Trophoblast cell (in vitro differentiated cells and primary cell): Measurements from ENCODE around the gene TOM1L2.

Source experiments
- DNase-seq, 2 donors: peaks; one replicate each; pipeline ENCODE4 v3.0.0-alpha.2; 2016
- H2AFZ ChIP-seq: 2 replicates; pipeline ENCODE4 v1.6.1; 2013; ENCODE audit warnings: low read length, moderate library complexity, mild to moderate bottlenecking; ENCODE audit not compliant: insufficient read depth, poor library complexity
- H2AK5ac ChIP-seq: 2 replicates; pipeline ENCODE4 v1.6.1; 2013; ENCODE audit warnings: mild to moderate bottlenecking, low read length
- H2BK120ac ChIP-seq: 2 replicates; pipeline ENCODE4 v1.6.1; 2013; ENCODE audit warnings: low read length, mild to moderate bottlenecking, moderate library complexity; ENCODE audit not compliant: insufficient read depth, poor library complexity
- H2BK12ac ChIP-seq: 2 replicates; pipeline ENCODE4 v1.6.1; 2013; ENCODE audit warnings: mild to moderate bottlenecking, low read length, moderate library complexity
- H2BK5ac ChIP-seq: 2 replicates; pipeline ENCODE4 v1.6.1; 2013; ENCODE audit warnings: low read length, low read depth, moderate library complexity, mild to moderate bottlenecking; ENCODE audit not compliant: poor library complexity
- H3K14ac ChIP-seq: 2 replicates; pipeline ENCODE4 v1.6.1; 2013; ENCODE audit warnings: mild to moderate bottlenecking, low read length
- H3K18ac ChIP-seq: 2 replicates; pipeline ENCODE4 v1.6.1; 2013; ENCODE audit warnings: mild to moderate bottlenecking, low read length
- H3K23ac ChIP-seq: 2 replicates; pipeline ENCODE4 v1.6.1; 2013; ENCODE audit warnings: low read length
- H3K27ac ChIP-seq: 2 replicates; pipeline ENCODE4 v1.5.1; 2013; ENCODE audit warnings: low read depth, mild to moderate bottlenecking, inconsistent platforms, low read length, moderate library complexity
- H3K27me3 ChIP-seq: 2 replicates; pipeline ENCODE4 v1.6.1; 2013; ENCODE audit warnings: inconsistent platforms, mild to moderate bottlenecking, low read length, moderate library complexity; ENCODE audit not compliant: insufficient read depth
- H3K36me3 ChIP-seq, 2 experiments: 1 replicate in 1 of 2; 2 replicates in 1 of 2; pipeline ENCODE4 v1.6.1; 2013; ENCODE audit warnings: low read length in 2 of 2, mild to moderate bottlenecking in 2 of 2, moderate library complexity in 1 of 2; ENCODE audit not compliant: insufficient read depth in 2 of 2, control insufficient read depth in 1 of 2
- H3K4ac ChIP-seq: 2 replicates; pipeline ENCODE4 v1.6.1; 2013; ENCODE audit warnings: low read depth, mild to moderate bottlenecking, low read length, moderate library complexity
- H3K4me1 ChIP-seq, 2 experiments: 1 replicate in 1 of 2; 2 replicates in 1 of 2; pipeline ENCODE4 v1.6.1; 2013; ENCODE audit warnings: low read length in 2 of 2, mild to moderate bottlenecking in 2 of 2, moderate library complexity in 1 of 2; ENCODE audit not compliant: insufficient read depth in 2 of 2, control insufficient read depth in 1 of 2
- H3K4me2 ChIP-seq: 2 replicates; pipeline ENCODE4 v1.6.1; 2013; ENCODE audit warnings: inconsistent platforms, mild to moderate bottlenecking, low read length, moderate library complexity
- H3K4me3 ChIP-seq: 2 replicates; pipeline ENCODE4 v1.5.1; 2013; ENCODE audit warnings: mild to moderate bottlenecking, low read depth, low read length, inconsistent platforms
- H3K79me1 ChIP-seq: one replicate; pipeline ENCODE4 v1.6.1; 2013; ENCODE audit warnings: low read length
- H3K79me2 ChIP-seq: 2 replicates; pipeline ENCODE4 v1.6.1; 2013; ENCODE audit warnings: low read length, mild to moderate bottlenecking; ENCODE audit not compliant: control insufficient read depth, insufficient read depth, poor library complexity
- H3K9ac ChIP-seq: 2 replicates; pipeline ENCODE4 v1.6.1; 2013; ENCODE audit warnings: mild to moderate bottlenecking, low read length
- H3K9me3 ChIP-seq: 2 replicates; pipeline ENCODE4 v1.6.1; 2013; ENCODE audit warnings: low read depth, mild to moderate bottlenecking, control low read depth, inconsistent platforms, low read length; ENCODE audit not compliant: insufficient read depth
- H4K12ac ChIP-seq: 2 replicates; pipeline ENCODE4 v1.6.1; 2013; ENCODE audit warnings: low read depth, mild to moderate bottlenecking, low read length, moderate library complexity
- H4K8ac ChIP-seq: 2 replicates; pipeline ENCODE4 v1.6.1; 2013; ENCODE audit warnings: low read depth, mild to moderate bottlenecking, low read length, moderate library complexity
- H4K91ac ChIP-seq: one replicate; pipeline ENCODE4 v1.6.1; 2013; ENCODE audit warnings: low read depth, mild to moderate bottlenecking, low read length, moderate library complexity
- WGBS: extraction: QIAGEN DNeasy Blood & Tissue Kit; methylation state at CpG from one replicate; pipeline ENCODE4 v1.1.7; 2013; ENCODE audit warnings: missing lambda C conversion rate; ENCODE audit not compliant: insufficient read length, insufficient coverage; ENCODE audit errors: extremely low coverage; 5-methylcytosine and 5-hydroxymethylcytosine counted together

TOM1L2 gene

GRCh38 chr17:18006495-18007239 is 34.5 kb upstream of the TOM1L2 start:
- H2AK5ac ChIP-seq: no peak overlapping the region
- H3K79me1 ChIP-seq: no peaks in the 10 kb centered on the region
- H3K9me3 ChIP-seq: peaks cover 8% of the 10 kb centered on the region
- no peak overlapping the region for H3K4ac ChIP-seq
- no CpG with 5 or more reads among the region's 31 CpGs for WGBS
- H4K12ac ChIP-seq: no peak overlapping the region
- DNase-seq: peak; percentile 62 to 77
- H3K79me2 ChIP-seq: no peaks in the 10 kb centered on the region
- no peak overlapping the region for H2BK5ac ChIP-seq
- H3K23ac ChIP-seq: no peak overlapping the region
- no peak overlapping the region for H3K27ac ChIP-seq
- no peak overlapping the region for H3K18ac ChIP-seq
- no peak overlapping the region for H4K91ac ChIP-seq
- no peaks in the 10 kb centered on the region for H3K27me3 ChIP-seq
- H2BK120ac ChIP-seq: no peak overlapping the region
- H3K14ac ChIP-seq: no peak overlapping the region
- H2AFZ ChIP-seq: no peak overlapping the region
- H3K4me1 ChIP-seq: peaks cover 6 to 12% of the 10 kb centered on the region in 2 experiments
- no peak overlapping the region for H3K4me3 ChIP-seq
- peaks cover 4 to 5% of the 10 kb centered on the region in 2 experiments for H3K36me3 ChIP-seq
- no peak overlapping the region for H4K8ac ChIP-seq
- no peak overlapping the region for H3K9ac ChIP-seq
- no peak overlapping the region for H2BK12ac ChIP-seq
- no peak overlapping the region for H3K4me2 ChIP-seq

DNA sequence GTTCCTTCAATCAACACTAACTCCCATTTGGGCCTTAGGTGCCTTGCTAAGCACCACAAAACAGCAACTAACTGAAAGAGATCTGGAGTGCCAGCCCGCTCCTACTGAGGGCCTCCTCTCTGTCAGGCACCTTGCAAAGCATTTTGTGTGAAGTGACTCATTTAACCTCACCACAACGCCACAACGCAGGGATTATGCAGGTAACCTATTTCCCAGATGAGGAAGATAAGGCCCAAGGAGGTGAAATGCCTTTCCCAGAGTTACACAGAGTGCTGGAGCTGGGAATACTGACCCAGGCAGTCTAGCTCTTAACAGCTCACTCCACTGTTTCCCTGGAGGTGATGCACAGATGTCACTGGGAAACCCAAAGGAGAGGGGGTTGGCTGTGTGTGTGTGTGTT is 33.3 kb upstream of the TOM1L2 start:
- WGBS: no CpG with 5 or more reads among the region's 3 CpGs
- Histone ChIP-seq H3K4me1 (peaks cover 6 to 12% of the 10 kb centered on the region in 2 experiments), H3K23ac (no peak overlapping the region), H3K36me3 (peaks cover 1 to 4% of the 10 kb centered on the region in 2 experiments), H3K4ac (no peak overlapping the region), H3K4me2 (no peak overlapping the region), H4K8ac (no peak overlapping the region), H3K27ac (no peak overlapping the region), H3K79me2 (no peaks in the 10 kb centered on the region), H3K9me3 (peaks cover 7% of the 10 kb centered on the region), H3K4me3 (no peak overlapping the region), H2AFZ (no peak overlapping the region), H2BK5ac (no peak overlapping the region), H4K12ac (no peak overlapping the region), H3K18ac (no peak overlapping the region), H2BK12ac (no peak overlapping the region), H3K14ac (no peak overlapping the region), H3K9ac (no peak overlapping the region), H2AK5ac (no peak overlapping the region), H4K91ac (no peak overlapping the region), H3K79me1 (no peaks in the 10 kb centered on the region), H3K27me3 (no peaks in the 10 kb centered on the region), H2BK120ac (no peak overlapping the region)
- peak; percentile 61 to 72 for DNase-seq

DNA sequence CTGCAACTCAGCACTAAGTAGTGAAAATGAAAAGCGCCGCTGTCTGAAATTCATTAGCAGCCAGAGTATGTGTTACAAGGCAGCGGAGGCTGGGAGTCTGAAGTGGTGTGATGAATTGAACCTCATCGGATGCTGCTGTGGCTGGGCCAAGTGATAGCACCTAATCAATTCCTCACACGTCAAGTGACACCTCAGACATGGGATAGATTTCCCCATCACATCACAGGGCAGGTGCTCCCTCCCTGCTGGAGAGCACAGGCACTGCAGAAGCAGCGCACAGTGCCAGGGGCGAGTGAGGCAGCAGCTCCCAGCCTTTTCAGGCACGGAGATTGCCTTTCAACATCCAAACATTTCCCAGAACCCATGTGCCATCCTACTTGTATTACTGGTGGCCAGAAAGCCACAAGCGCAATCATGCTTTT is 32.7 kb upstream of the TOM1L2 start:
- no peak overlapping the region for H4K12ac ChIP-seq
- H3K4ac ChIP-seq: no peak overlapping the region
- no peak overlapping the region for H2BK120ac ChIP-seq
- DNase-seq: peak in 1 of 2 donors; percentile 9
- H3K23ac ChIP-seq: no peak overlapping the region
- no peak overlapping the region for H3K4me2 ChIP-seq
- no peak overlapping the region for H2BK5ac ChIP-seq
- H3K9me3 ChIP-seq: peaks cover 8% of the 10 kb centered on the region
- no peak overlapping the region for H4K8ac ChIP-seq
- no peaks in the 10 kb centered on the region for H3K27me3 ChIP-seq
- no peak overlapping the region for H2BK12ac ChIP-seq
- H3K27ac ChIP-seq: no peak overlapping the region
- H4K91ac ChIP-seq: no peak overlapping the region
- H2AK5ac ChIP-seq: no peak overlapping the region
- no peak overlapping the region for H3K4me3 ChIP-seq
- H3K4me1 ChIP-seq: peaks cover 6 to 12% of the 10 kb centered on the region in 2 experiments
- no peak overlapping the region for H2AFZ ChIP-seq
- H3K18ac ChIP-seq: no peak overlapping the region
- WGBS: no CpG with 5 or more reads among the region's 9 CpGs
- H3K14ac ChIP-seq: no peak overlapping the region
- H3K79me2 ChIP-seq: no peaks in the 10 kb centered on the region
- no peak overlapping the region for H3K9ac ChIP-seq
- peaks cover 1 to 4% of the 10 kb centered on the region in 2 experiments for H3K36me3 ChIP-seq
- H3K79me1 ChIP-seq: no peaks in the 10 kb centered on the region

DNA sequence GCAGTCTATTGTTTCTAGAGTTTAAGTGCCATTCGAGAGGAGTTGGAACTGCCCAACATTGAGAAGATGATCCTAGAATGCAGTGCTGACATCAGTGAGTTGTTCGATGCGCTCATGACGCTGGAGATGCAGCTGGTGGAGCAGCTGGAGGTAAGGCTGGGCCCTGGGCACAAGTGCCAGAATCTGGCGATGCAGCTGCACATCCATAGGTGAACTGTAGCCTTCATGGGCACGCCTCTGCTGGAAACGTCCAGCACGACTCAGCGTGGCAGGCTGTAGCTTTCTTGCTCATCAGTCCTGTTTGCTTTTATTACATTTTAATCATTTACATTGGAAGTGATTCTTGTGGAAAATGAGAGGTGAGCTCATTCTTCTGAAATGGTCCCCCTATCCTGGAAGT is 32.1 kb upstream of the TOM1L2 start:
- Histone ChIP-seq H2BK120ac (no peak overlapping the region), H2AFZ (no peak overlapping the region), H3K27ac (no peak overlapping the region), H3K4me1 (peaks cover 6 to 12% of the 10 kb centered on the region in 2 experiments), H3K27me3 (no peaks in the 10 kb centered on the region), H3K36me3 (peaks cover 1 to 3% of the 10 kb centered on the region in 2 experiments), H3K23ac (no peak overlapping the region), H3K9me3 (peaks cover 7% of the 10 kb centered on the region), H3K4me3 (no peak overlapping the region), H4K8ac (no peak overlapping the region), H3K18ac (no peak overlapping the region), H2AK5ac (no peak overlapping the region), H3K79me1 (no peaks in the 10 kb centered on the region), H2BK12ac (no peak overlapping the region), H3K9ac (no peak overlapping the region), H4K12ac (no peak overlapping the region), H3K4me2 (no peak overlapping the region), H3K79me2 (no peaks in the 10 kb centered on the region), H3K14ac (no peak overlapping the region), H3K4ac (no peak overlapping the region), H2BK5ac (no peak overlapping the region), H4K91ac (no peak overlapping the region)
- DNase-seq: no peak
- WGBS: no CpG with 5 or more reads among the region's 9 CpGs
